CMK (cell line): ENCODE data around the gene NR2F1-AS1.

Source experiments
- DNase-seq: peaks from one replicate; pipeline ENCODE4 v3.0.0-alpha.2; 2010; ENCODE audit warnings: low read depth

The NR2F1-AS1 gene

DNA sequence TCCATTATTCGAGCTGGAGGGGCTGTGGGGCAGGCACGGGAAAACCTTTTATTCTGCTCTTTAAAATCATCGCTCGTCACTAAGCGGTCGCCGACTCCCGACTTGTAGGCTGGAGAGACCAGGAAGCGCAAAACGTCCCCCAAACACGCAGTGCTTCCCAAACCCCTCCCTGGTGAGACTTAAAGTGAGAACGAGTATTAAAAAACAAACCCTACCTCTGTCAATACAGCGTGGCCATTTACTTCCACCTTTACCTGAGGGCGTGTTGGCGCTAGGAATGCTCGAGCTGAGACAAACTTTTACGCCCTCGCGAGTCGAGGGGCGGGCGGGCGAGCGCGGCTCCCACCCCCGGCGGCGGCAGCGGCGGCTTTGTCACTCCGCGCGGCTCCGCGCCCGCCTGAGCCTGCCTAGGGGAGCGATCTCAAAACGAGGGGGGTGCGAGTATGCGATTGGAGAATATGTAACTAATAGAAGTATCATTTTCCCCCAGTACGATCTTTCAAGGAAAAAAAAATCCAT is at the start of gene NR2F1-AS1:
TSS of gene NR2F1-AS1 (minus strand) at position 293 of the 519 bp plus-strand sequence.
- no peak for DNase-seq

DNA sequence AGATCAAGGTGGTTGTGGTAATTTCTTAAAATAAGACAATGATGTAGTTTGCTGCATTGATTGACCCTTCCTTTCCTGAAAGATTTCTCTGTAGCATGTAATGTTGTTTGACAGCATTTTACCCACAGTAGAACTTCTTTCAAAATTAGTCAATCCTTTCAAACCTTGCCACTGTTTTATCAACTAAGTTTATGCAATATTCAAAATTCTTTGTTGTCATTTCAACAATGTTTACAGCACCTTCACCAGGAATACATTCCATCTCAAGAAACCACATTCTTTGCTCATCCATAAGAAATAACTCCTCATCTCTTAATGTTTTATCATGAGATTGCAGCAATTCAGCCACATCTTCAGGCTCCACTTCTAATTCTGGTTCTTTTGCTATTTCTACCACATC is 45.8 kb upstream of the NR2F1-AS1 start:
- no peak for DNase-seq

DNA sequence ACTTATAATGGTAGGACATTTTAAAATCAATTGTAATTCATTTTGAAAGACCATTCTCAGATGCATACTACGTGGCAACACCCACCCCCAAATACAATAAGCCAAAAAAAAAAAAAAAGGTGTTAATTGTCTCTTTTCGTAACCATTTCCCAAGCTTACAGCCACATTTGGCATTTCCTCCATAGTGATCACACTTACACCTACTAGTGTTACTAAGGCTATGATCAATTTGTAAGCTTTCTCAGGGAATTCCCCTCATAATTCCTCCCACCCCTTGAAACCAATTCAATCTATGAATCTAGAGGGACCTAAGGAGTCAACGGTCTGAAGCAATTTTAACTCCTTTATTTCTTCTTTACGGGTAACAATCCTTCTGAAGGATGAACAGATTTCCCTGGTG is 42.1 kb upstream of the NR2F1-AS1 start:
- no peak for DNase-seq

DNA sequence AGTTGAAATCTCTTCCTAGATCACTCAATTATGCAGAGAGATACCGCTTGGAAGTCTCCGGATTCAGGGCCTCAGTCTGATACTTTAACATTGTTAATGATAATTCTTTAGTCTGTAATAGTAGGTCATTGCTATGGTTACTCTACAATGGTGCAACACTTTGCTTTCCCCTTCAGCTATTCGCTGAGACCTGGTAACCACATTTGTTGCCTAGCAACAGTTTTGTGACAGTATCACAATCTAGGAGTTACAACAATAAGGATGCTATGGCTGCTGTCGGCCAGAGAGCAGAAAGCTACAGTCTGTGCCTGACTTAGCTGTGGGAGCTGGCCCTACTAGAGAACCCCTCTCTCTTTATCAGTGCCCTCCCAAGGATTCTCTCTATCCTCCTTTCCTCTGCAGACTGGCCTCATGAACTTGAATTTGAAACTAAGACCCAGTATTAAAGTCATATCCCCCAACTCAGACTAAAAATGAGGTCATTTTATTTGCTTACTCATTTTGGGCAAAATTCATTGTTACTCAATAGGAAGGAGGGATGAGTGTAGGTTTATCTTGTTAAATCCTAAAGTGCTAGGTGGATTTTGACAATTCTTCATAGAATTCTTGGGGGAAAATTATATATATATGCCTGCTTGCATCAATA is 41.3 kb upstream of the NR2F1-AS1 start:
- DNase-seq, result no peak

DNA sequence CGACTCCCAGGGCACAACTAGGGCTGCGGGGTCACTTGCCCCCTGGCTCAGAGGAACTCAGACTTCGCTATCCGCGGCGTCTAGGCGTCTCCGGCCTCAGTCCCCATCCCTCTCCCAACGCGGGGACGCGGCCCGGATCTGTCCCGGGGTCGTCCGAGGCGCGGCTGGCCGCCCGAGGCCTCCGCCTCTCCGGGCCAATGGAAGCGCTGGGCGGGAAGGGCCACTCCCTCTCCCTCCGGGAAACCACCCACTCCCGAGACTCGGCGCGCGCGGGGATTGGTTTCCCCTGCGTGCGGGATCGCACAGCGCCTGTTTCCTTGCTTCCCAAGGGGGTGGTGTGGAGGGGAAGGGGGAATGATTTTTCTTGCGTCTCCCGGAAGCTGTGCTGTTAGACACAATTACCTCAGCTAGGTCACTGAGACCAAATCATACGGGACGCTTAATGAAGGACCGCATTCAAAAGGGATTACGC is 40.3 kb upstream of the NR2F1-AS1 start:
- no peak for DNase-seq

DNA sequence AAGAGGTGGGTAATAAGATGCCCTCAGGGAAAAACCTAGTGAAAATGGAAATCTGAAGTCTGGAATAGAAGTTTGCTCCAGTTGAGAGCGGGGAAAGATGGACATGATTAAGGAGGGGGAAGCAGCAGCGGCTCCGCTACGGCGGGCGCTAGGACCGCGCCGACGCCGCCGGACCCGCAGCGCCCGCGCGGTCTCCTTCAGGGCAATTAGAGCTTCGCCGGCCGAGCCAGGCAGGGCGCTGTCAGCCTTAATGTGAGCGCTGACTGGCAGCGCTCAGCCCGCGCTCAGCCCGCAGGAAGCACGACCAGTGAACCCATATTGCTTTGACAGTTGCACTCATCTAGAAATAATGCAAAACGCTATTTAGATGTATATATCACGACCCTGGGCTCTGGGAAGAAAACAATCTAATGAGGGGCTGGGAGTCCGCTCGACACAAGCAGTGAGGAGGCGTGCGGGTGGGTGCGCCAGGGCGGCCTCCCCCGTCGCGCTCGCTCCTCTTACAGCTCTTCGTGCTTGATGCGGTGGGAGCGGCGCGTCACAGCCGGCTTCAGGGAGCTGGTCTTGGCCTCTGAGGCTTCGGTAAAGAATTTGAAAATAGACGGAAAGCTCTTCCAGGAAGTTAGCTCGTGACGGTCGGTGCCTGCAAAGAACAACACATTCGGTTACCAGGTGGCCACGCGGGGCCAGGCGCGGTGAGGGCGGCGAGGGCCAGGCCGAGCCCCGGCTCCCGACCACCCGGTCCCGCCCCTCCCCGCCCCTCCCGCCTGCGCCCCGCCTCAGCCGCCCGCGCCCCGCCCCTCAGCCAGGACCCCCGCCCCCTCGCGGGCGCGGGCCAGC is 39.7 kb upstream of the NR2F1-AS1 start:
- DNase-seq, result no peak

DNA sequence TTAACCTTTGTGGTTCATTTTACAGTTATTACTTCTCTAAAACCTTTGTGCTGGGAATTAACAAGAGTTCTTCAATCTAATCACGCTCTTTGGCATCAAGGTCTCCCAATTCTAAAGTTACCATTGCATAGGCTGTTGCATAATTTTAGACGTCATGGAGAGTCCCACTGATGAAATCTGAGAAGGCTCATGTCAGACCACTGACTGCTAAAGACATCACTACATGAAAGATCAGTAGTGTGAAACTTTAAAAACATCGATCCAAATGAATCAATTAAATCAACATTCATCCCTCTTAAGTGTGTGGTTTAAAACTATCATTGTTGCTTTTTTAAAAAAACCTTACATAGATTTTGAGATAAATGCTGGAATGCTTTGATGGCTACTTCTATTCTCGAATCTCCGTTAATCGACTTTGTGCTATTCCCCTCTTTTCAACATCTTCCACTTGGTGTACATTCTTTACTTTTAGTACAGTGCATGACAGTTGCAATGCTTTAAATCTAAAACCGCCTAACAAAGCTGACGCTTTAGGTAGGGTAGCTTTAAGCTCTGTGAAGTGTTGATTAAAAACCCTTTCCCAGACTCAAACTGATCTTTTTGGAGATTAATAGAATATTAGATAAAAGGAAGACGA is 35.6 kb upstream of the NR2F1-AS1 start:
- no peak for DNase-seq

DNA sequence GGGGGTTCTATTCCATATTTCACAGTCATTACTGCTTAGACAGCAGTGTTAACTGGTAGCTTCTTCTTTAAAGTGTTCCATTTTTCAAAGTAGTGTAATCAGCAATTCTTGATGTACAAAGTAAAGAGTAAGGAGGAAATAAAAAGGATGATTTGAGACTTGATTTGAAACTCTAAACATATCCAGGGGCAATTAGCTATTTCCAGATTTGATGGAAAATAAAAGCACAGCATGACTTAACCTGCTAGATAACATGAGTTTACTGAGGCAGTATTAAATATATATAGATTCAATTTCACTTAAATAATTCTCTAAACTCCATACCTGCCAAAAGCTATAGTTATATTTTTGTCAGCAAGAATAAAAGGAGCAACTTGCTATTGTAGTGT is 31.8 kb upstream of the NR2F1-AS1 start:
- no peak for DNase-seq

DNA sequence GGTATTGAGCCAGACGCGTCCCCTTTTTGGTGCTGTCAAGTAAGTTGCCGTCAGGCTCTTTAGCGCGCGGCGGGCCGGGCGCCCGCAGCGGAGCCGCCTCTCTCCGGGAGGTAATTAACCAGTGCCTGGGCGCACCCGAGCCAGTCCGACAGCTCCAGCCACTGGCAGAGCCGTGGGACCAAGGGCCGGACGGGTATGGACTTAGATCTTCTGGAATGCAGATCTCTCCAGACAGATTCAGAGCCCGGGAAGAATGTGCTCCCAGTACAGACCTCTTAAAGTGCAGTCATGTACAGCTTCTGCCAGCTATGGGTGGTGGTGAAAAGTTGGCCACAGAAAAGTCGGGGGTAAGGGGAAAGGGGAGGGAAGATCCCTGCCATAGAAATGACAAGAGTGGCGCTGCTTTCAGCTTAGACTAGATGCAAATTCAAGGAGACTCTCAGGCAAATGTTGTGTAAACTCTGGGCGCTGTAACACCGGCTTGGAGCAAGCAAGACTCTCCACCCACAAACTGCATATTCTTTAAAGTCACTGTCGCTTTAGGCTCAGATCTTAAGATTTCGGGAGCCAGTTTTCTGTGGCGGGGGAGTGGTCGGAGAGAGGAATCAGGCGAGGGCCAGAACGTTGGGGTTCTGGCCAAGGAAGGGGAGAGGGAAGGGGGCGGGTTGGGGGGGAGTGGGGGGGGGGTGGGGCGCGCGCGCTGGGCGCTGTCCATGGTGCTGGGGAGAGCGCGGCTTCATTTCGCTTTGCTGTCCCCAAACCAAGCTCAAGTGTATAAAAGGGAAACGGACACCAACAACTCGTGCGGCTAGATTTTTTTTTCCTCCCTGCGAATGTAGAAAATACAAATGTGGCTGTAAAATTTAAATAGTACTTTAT is 31.2 kb upstream of the NR2F1-AS1 start:
- no peak for DNase-seq

DNA sequence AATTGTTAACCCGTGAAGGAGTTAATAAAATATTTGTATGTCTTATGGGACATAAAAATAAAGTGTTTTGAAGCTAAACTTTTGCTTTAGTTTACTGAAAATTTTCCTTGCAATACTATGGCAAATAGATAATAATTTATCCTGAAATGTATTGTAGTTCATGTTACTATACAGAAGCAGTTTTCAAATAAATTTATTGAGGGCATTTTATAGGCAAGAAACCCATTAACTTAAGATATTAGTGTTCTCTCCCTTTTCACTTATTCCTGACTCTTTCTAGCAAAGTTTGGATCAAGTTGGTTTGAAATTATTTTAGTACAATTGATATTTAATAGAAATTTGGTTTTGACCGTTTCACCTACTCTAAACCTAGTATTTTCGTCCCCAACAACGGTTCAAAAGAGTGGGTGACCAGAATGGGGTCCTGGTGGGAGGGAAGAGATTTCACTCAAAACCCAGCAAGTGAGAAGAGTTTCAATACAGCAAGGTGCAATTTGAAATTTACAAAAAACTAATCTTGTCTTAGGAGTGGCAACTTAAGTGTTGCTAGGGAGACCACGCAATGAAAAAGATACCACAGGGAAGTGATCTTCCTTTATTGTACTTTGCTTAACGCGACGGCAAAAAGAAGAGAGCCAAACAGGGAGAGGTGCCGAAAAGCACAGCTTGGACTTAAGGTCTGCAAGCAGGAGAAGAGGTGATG is 30.4 kb upstream of the NR2F1-AS1 start:
- no peak for DNase-seq

DNA sequence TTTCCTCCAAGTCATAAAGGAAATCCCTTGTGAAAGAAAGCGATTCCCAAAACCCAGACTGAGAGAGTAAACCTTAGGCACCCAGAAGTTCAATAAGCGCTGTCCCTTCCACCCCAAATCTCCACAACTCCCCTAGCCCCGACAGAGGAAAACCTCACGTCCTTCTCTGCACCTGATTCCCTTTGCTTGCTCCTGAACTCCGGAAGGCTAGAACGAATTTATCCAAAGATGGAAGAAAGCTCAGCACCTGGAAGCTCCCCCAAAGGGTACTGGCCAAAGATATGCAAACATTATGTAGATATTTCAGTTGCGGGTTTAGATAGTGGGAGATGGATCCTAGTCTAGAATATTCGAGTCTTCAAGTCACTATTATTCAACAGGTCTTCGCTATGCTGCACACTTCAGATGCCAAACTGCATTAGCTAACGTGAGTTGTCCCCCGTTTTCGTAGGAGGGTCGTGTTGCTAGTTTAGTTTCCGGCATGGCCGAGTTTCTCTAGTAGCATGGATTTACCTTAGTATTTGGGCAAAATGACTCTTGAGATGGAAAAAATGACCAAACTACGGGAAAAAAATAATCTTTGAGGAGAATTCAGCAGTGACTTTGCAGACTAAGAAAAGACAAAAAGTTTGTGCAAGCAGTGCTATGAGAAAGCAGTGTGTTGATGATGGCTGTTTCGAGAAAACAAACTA is 29.7 kb upstream of the NR2F1-AS1 start:
- DNase-seq, result no peak

DNA sequence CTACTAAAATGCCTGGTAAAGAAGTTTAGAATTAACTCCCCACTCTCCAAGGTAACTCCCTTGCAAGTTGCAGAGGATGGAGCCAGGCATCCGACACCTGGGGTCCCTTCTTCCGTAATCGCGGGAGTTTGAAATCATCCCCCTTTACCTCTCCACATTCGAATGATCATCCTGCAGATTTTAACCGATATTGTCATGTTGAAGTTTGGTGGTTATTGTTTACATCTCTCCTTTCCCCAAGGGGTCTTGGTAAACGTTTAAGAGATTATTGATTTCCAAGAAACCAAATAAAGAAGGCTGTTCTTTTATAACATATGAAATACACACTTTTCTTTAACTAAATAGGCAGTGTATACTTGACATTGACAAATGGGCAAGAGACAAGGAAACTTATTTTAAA is 28.7 kb upstream of the NR2F1-AS1 start:
- no peak for DNase-seq

DNA sequence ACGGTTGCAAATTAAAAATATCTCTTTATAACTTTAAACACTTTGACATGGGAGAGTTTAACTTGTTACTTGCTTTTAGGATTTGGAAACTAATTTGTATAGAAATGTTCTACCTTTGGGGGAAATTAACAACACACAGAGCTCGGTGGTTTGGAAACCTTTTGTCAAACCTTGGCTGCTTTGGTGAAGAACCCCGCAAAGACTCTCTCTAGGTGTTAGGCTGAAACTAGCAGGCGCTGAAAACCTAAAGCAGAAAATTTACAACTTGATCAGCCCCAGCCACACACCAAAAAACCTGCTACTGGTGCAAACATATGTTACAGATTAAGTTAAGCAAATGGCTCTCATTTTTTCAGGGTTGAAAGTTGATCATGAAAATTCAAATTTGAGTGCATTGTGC is 27.8 kb upstream of the NR2F1-AS1 start:
- DNase-seq, result no peak

DNA sequence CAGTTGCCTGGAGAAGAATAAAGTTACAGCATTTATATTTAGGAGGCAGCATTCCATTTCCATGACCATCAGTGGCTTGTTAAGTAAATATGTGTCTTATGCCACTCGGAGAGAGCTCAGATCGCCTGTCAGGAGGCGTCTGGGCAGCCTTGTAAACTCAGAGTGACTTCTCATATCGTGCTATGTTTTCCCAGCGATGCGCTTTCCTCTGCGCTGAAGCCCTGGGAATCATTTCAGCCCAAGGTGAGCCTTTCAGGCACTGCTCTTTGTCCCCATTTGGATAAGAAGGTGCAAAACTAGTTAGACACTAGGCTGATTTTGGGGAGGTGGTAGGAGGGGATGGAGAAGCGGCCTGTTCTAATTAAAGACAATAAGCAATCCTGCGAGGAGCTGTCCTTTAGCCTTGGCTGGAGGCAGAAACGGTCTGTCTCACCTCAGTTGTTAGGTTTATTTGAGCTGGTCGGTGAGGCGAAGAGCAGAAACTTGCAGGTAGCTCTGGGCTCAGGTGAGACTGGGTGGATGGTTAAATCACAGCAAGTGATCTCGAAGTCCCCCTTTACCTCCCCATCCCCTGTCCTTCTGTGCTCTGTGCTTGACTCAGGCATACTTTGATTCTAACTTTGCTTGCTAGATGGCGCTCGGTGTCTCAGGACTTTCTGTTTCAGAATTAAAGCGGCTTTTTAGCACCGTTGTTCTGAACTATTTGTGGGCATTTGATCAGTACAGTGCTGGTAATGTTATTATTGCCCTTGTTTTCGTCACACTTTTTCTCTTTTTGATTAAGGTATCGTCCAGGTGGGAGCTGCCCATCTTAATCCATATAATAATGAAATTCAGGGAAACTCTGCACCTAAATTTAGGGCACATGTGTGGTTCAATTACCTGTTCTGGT is 26.6 kb upstream of the NR2F1-AS1 start:
- DNase-seq, result no peak

DNA sequence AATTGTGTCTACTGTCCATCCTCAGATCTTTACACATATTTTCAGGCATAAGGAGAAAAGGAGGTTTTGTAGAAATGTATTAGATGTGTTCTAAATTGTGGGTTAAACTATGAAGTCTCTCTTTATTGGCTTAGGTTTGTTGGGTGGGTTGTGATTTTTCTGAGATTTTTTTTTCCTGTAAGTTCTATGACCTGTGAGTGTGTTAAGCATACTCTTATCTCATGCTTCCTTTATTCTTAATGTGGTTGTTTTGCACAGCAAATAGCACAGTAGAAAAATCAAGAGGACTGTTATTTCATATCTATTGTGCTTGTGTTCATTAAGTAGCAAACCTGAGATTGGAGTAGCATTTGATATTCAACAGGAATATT is 25.3 kb upstream of the NR2F1-AS1 start:
- no peak for DNase-seq

DNA sequence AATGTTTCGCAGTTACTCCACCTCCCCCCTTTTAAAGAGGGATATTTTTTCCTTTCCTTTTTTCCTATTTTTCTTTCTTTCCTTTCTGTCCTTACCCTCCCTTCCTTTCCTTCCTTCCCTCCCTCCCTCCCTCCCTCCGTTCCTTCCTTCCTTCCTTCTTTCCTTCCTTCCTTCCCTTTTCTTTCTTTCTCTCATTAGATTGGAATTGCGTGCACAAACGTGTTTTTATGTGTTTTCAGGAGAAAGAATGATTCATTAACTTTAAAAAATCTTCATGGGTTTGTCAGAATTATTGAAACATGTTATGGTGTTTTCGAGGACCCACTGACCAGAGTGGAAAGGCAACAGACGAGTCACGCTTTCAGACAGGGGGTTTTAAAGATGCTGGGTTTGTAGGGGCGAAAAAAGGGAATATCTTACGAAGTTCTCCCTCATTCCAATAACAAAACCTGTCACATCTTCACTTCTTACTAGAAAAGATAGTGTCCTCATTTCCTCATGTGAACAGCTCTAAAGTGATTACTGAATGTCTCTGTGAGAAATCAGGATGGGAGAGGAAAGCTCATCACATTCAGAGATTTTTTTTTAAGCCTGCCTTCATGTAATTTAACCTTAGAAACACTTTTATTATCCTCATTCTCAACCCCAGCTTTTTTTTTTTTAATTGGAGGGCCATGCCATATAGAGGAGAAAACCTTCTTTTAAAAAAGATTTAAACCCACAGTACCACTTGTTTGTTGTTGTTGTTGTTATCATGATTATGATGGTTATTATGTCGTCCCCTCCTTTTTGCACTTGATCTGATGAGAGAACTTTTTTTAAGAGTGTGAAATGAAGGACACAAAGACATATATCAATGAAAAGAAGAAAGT is 23.9 kb upstream of the NR2F1-AS1 start:
- no peak for DNase-seq

DNA sequence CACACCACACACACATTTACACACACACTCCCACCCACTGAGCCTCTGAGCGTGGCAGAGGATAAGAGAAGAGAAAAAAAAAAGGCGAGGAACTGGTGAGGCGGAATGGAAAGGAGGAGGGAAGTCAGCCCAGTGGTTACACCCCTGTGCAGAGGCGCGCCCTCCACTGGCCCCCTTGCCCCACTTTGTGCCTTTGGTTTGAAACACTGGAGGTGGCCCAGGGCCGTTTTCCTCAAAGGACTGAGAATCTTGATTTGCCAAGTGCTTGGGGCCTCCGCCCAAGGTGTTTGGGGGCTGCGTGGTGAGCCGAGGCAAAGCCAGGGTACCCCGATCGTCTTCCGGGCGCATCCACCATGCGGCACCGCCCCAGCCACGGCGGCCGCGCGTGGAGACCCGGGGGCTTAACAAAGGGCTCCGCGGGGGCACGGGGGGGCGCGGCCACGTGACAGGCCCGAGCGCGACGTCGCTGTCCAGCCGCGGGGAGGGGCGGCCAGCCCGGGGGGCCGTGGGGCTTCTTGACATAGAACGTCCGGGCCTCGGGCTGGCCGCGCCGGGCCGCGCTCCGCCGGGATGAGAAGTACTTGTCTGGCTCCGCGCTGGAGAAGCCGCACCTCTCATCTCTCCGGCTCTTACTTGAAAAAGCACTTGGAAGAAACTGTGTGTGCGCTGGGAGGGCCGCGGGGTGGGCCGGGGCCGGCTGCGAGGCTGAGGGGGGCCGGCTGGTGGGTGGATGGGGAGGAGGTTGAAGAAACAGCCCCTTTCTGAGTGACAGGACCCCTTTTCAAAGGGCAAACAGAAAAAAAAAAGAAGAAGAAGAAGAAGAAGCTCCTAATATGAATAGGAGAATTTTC is 23.0 kb upstream of the NR2F1-AS1 start:
- DNase-seq, result no peak
